Activated CD8-positive, alpha-beta memory T cell treated with anti-CD3 and anti-CD28 coated beads, Interleukin-2, amount 10 ng/mL, durations not matched to agents 7 days and 5 days (primary cell): ENCODE data around the gene ZC3H7A. TPM values are rescaled to one million over a fixed set of nuclear protein-coding genes. Genes with fewer than 3 reads are reported as not detected.
"Not testable (repeated sequence)": the region's sequence is repeated elsewhere in the genome, so short reads cannot be mapped to it uniquely, and the experiment has no call there.

ENCODE experiments used
- ATAC-seq: fragments of 150-1000 bp; cut with Tn5 transposase; one replicate; pipeline ENCODE4 v1.10.0; 2021; ENCODE audit warnings: moderate library complexity
- CTCF ChIA-PET: fragments of 350-600 bp; sonication (Branson Sonifier 250); formaldehyde crosslinking; loops from one replicate; lab custom pipeline; 2021; ENCODE audit warnings: antibody characterized with exemption; lab: Charles Lee
- DNase-seq: peaks from one replicate; pipeline ENCODE4 v3.0.0-alpha.2; 2020
- H3K27ac Mint-ChIP-seq: one replicate; pipeline ENCODE4 v1.8.0; 2021; ENCODE audit warnings: mild to moderate bottlenecking, mixed read lengths
- H3K27me3 Mint-ChIP-seq: one replicate; pipeline ENCODE4 v1.8.0; 2021; ENCODE audit warnings: mixed read lengths
- H3K36me3 Mint-ChIP-seq: one replicate; pipeline ENCODE4 v1.8.0; 2021; ENCODE audit warnings: mild to moderate bottlenecking, mixed read lengths
- H3K4me1 Mint-ChIP-seq: one replicate; pipeline ENCODE4 v1.8.0; 2021; ENCODE audit warnings: mixed read lengths
- H3K4me3 Mint-ChIP-seq: one replicate; pipeline ENCODE4 v1.8.0; 2021; ENCODE audit warnings: mild to moderate bottlenecking, moderate library complexity, mixed read lengths
- H3K9me3 Mint-ChIP-seq: one replicate; pipeline ENCODE4 v1.8.0; 2022; ENCODE audit warnings: low read depth, mixed read lengths
- total RNA-seq, 2 experiments: library from RNA; stranded (reverse); gene quantifications; one replicate each; pipeline ENCODE4 v1.2.3, GENCODE V29; 2021

ZC3H7A gene, protein sequence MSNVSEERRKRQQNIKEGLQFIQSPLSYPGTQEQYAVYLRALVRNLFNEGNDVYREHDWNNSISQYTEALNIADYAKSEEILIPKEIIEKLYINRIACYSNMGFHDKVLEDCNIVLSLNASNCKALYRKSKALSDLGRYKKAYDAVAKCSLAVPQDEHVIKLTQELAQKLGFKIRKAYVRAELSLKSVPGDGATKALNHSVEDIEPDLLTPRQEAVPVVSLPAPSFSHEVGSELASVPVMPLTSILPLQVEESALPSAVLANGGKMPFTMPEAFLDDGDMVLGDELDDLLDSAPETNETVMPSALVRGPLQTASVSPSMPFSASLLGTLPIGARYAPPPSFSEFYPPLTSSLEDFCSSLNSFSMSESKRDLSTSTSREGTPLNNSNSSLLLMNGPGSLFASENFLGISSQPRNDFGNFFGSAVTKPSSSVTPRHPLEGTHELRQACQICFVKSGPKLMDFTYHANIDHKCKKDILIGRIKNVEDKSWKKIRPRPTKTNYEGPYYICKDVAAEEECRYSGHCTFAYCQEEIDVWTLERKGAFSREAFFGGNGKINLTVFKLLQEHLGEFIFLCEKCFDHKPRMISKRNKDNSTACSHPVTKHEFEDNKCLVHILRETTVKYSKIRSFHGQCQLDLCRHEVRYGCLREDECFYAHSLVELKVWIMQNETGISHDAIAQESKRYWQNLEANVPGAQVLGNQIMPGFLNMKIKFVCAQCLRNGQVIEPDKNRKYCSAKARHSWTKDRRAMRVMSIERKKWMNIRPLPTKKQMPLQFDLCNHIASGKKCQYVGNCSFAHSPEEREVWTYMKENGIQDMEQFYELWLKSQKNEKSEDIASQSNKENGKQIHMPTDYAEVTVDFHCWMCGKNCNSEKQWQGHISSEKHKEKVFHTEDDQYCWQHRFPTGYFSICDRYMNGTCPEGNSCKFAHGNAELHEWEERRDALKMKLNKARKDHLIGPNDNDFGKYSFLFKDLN
- total RNA-seq: 10 to 100 TPM; 70.7 to 85.9 TPM

DNA sequence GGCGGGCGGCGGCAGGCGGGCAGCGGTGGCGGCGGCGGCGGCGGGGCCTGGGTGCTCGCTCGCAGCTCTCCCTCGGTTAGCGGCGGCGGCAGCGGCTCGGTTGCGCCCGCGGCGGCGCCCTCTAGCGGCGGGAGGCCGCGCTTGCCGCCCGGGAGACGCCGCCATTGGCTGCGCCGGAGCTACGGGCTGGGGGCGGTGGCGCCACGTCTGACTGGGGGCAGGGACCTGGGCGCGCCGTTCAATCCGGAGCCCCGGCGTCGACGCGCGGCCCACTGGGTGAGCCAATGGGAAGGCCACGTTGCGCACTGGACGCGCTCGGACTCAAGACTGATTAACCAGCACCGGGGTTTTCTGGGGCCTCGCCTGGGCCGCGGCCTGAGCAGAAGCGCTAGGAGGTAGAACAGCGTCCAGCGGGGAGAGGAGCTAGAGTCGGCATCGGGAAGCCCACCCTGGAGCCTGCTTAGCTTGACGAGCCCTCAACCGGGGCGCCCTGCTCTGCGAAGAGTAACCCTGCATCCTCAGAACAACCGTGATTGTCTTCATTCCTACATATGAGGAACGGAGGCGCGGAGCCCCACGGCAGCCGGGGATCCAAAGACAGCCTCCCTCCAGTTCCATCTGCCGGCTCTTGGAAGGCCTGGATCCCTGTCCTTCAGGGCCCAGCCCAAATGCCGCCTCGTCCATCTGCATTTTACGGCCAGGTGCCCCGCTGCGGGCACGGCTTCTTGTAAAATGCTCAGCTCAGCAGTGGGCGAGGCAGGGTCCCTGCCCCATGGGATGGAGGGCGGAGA is at the start of gene ZC3H7A:
Gene ZC3H7A (minus strand): TSS at position 93 of the 791 bp plus-strand sequence. CDS start 14,904 bp downstream, outside the sequence.
- H3K27me3 Mint-ChIP-seq: no peaks in the 10 kb centered on the region
- CTCF ChIA-PET: interaction anchor here (0.5 to 4.0 kb wide), 33 partner anchors 10 to 920 kb away, joined by 3 to 58 read pairs (median 3); partner anchors contain the start of genes CIITA, GSPT1, RSL1D1 and SOCS1

DNA sequence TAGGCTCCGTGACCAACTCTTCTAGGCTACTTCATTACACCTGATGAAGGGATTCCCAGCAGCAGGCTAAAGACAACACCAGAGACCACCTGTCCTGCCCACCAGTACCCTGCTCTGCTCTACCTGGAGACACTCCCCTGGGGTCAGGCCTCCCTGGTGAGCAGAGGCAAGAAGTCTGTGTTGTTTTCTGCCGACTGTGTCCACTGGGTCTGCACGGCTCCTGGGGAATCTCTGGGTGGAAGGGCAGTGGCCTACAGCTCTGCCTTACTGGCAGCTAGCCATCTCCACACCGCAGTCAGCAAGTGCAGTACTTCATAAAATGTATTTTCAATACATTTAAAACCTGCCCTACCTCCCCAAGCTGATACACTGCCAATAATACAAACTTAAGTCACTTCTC is 47.4 kb upstream of the ZC3H7A start:
- peaks cover 57% of the 10 kb centered on the region for H3K36me3 Mint-ChIP-seq
- no peaks in the 10 kb centered on the region for H3K27me3 Mint-ChIP-seq
- CTCF ChIA-PET: interaction anchor here (1.9 kb wide), 1 partner anchor 10 kb away, joined by 4 read pairs; no protein-coding TSS in a partner anchor
- DNase-seq (no peak), ATAC-seq (no peak)
- peaks cover 18% of the 10 kb centered on the region for H3K4me1 Mint-ChIP-seq
- H3K9me3 Mint-ChIP-seq: no peaks in the 10 kb centered on the region
- H3K27ac Mint-ChIP-seq: no peak overlapping the region
- H3K4me3 Mint-ChIP-seq: no peak overlapping the region

More for the DNA sequence above, at the start of gene ZC3H7A:
- ATAC-seq (peak; percentile 99), DNase-seq (peak; percentile 96)
- Mint-ChIP-seq H3K4me3 (peak within 1 kb of the TSS; percentile 92), H3K4me1 (peaks cover 63% of the 10 kb centered on the region), H3K36me3 (peaks cover 21% of the 10 kb centered on the region), H3K9me3 (no peaks in the 10 kb centered on the region), H3K27ac (peak within 1 kb of the TSS; percentile 97)

DNA sequence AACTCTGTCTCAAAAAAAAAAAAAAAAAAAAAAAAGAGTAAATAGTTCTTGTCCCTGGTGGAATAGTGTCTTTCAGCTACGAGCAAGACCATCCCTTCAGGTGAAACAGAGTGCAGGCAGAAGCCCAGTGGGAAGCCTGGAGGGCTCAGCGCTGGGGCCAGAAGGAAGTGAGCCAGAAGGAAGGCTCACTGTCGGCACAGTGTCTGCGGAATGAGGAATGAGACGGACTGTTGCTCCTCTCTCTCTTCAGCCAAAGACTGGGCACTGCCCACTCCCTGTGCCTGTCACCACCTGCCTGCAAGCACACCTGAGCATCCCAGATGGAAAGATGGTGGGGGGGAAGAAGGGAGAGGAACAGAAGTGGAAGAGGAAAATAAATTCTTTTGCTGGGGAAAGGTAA is 46.8 kb upstream of the ZC3H7A start:
- CTCF ChIA-PET: interaction anchor here (1.9 kb wide), 1 partner anchor 9 kb away, joined by 4 read pairs; no protein-coding TSS in a partner anchor
- Mint-ChIP-seq H3K9me3 (no peaks in the 10 kb centered on the region), H3K4me3 (no peak overlapping the region), H3K27me3 (no peaks in the 10 kb centered on the region), H3K4me1 (peaks cover 13% of the 10 kb centered on the region), H3K27ac (no peak overlapping the region), H3K36me3 (peaks cover 53% of the 10 kb centered on the region)
- ATAC-seq (no peak), DNase-seq (no peak)

DNA sequence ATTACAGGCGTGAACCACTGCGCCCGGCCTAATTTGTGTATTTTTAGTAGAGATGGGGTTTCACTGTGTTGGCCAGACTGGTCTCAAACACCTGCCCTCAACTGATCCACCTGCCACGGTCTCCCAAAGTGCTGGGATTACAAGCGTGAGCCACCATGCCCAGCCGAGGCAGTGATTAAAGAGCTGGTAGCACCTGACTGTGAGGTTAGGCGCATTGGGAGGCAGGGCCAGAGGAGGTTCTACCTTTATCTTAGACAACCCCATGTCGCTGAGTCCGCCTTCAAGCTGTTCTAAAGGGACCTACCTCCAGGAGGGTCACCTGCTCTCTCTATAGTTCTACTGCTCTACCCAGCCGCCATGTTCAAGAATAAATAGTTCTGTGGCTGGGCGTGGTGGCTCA is 46.1 kb upstream of the ZC3H7A start:
- Mint-ChIP-seq H3K9me3 (no peaks in the 10 kb centered on the region), H3K27ac (no peak overlapping the region), H3K36me3 (peaks cover 49% of the 10 kb centered on the region), H3K4me1 (peaks cover 8% of the 10 kb centered on the region), H3K27me3 (no peaks in the 10 kb centered on the region), H3K4me3 (no peak overlapping the region)
- DNase-seq (no peak), ATAC-seq (no peak)
- CTCF ChIA-PET: interaction anchor here (1.9 kb wide), 1 partner anchor 9 kb away, joined by 4 read pairs; no protein-coding TSS in a partner anchor

DNA sequence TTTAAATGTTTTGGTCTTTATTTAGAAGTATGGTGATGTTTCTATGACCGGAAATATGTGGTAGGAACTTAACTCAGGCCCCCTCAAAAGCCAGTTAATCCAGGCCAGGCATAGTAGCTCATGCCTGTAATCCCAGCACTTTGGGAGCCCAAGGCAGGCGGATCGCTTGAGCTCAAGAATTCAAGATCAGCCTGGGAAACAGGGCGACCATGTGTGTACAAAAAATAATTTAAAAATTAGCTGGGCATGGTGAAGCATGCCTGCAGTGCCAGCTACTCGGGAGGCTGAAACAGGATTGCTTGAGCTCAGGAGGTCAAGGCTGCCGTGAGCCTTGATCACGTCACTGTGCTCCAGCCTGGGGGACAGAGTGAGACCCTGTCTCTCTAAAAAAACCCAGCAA is 44.0 kb upstream of the ZC3H7A start:
- Mint-ChIP-seq H3K27me3 (no peaks in the 10 kb centered on the region), H3K36me3 (peaks cover 51% of the 10 kb centered on the region), H3K4me3 (no peak overlapping the region), H3K4me1 (peaks cover 3% of the 10 kb centered on the region), H3K9me3 (no peaks in the 10 kb centered on the region), H3K27ac (no peak overlapping the region)
- ATAC-seq (no peak), DNase-seq (no peak)
- CTCF ChIA-PET: interaction anchor here (1.1 kb wide), 1 partner anchor 227 kb away, joined by 3 read pairs; no protein-coding TSS in a partner anchor

DNA sequence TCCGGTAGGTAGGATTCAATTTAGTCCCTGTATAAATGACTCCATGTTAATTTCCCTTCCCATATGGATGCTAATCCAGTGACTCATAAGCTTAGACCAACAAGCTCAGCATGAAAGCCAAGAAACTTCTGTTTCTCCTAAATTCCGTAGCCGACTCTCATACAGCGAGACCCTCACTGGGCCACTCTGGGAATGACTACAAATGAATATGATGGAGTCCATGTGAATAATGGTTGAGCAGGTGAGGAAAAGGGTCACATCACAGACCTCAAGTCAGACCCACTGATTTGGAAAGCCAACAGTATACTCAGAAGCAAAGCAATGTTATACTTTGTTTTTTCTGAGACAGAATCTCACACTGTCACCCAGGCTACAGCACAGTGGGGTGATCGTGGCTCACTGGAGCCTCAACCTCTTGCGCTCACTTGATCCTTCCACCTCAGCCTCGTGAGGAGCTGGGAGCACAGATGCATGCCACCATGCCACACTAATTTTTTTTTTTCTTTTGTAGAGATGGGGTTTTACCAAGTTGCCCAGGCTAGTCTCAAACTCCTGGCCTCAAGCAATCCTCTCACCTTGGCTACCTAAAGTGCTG is 39.7 kb upstream of the ZC3H7A start:
- Mint-ChIP-seq H3K36me3 (peaks cover 35% of the 10 kb centered on the region), H3K4me3 (no peak overlapping the region), H3K27me3 (no peaks in the 10 kb centered on the region), H3K9me3 (no peaks in the 10 kb centered on the region), H3K27ac (no peak overlapping the region), H3K4me1 (no peaks in the 10 kb centered on the region)
- CTCF ChIA-PET: no interaction called here
- DNase-seq: no peak
- no peak for ATAC-seq

DNA sequence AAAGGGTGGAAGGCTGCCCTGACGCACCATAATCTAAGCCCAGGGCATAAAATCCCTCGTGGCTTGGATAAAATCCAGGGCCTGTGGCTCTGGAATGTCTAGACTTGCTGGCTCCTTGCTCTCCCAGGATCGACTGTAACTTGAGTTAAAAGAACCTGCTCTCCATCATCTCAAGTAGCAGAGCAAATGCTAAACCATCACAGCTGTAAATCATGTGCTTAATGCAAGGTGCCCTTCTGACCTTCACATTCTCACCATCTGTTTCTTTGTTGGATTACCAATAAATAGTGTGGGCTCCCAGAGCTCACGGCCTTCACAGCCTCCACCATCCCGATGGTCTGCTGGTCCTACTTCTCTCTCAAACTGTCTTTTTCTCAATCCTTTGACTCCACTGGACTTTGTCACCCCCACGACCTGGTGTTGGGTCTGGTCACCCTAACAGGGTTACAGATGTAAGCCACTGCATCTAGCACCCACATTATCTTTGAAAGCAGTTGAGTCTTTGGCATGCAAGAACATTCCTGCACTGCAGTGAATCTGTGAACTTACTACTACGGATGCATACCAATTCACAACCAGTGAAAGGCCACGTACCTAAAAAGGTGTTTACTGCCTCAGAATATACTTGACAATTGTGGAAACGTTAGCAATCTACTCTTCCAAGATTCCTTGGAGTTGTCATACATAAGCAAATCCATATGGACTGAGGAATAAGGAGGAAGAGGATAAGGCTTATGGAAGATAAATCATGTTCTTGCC is 39.0 kb upstream of the ZC3H7A start:
- DNase-seq: no peak
- Mint-ChIP-seq H3K9me3 (no peaks in the 10 kb centered on the region), H3K4me1 (no peaks in the 10 kb centered on the region), H3K4me3 (no peak overlapping the region), H3K27ac (no peak overlapping the region), H3K27me3 (no peaks in the 10 kb centered on the region), H3K36me3 (peaks cover 30% of the 10 kb centered on the region)
- CTCF ChIA-PET: interaction anchor here (0.6 to 1.0 kb wide), 2 partner anchors 26 to 38 kb away, joined by 3 read pairs; no protein-coding TSS in a partner anchor
- ATAC-seq: no peak

DNA sequence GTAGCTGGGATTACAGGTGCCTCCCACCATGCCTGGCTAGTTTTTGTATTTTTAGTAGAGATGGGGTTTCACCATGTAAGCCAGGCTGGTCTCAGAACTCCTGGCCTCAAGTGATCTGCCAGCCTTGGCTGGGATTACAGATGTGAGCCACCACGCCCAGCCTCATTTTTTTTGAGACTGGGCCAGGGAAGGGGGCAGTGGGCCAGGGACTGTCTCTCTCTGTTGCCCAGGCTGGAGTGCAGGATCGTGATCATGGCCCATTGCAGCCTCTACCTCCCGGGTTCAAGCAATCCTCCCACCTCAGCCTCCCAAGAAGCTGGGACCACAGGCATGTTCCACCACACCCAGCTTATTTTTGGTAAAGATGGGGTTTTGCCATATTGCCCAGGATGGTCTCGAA is 38.3 kb upstream of the ZC3H7A start:
- Mint-ChIP-seq H3K4me1 (no peaks in the 10 kb centered on the region), H3K36me3 (peaks cover 27% of the 10 kb centered on the region), H3K27me3 (no peaks in the 10 kb centered on the region), H3K9me3 (no peaks in the 10 kb centered on the region), H3K4me3 (no peak overlapping the region), H3K27ac (no peak overlapping the region)
- ATAC-seq (no peak), DNase-seq (no peak)
- CTCF ChIA-PET: interaction anchor here (0.6 to 1.2 kb wide), 3 partner anchors 9 to 38 kb away, joined by 3 to 4 read pairs (median 3); no protein-coding TSS in a partner anchor

DNA sequence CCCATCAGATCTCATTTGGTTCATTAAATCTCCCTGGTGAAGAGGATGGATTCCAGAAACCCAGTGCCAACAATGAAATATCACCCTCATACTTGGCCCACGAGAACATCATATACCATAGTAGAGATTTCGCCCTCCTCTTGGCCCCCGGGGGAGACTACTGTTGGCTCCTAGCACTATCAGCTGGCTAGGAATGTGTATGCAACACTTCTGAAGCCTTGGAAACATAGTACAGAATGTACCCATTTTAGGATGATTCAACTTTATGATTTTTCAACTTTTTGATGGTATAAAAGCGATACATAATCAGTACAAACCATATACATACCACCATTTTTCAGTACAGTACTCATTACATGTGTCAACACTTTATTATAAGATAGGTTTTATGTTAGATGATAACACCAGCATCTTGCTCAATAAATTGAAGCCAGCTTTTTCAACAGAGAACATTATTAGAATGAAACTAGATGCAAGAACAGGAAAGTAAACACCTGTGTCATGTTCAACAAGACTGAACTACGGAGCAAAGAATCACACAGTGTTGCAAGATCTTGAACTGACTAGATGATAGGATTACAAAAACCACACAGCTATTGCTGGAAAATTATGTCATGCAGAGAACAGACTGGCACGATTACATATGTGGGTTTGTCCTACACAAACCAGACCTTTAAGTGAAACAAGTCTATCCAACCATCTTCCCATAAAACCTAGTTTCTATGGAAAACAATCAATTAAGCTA is 37.1 kb upstream of the ZC3H7A start:
- no peaks in the 10 kb centered on the region for H3K9me3 Mint-ChIP-seq
- DNase-seq (no peak), ATAC-seq (no peak)
- H3K27me3 Mint-ChIP-seq: no peaks in the 10 kb centered on the region
- no peak overlapping the region for H3K4me3 Mint-ChIP-seq
- no peak overlapping the region for H3K27ac Mint-ChIP-seq
- no peaks in the 10 kb centered on the region for H3K4me1 Mint-ChIP-seq
- peaks cover 18% of the 10 kb centered on the region for H3K36me3 Mint-ChIP-seq
- CTCF ChIA-PET: interaction anchor here (0.8 to 1.2 kb wide), 2 partner anchors 10 kb away, joined by 3 to 4 read pairs; no protein-coding TSS in a partner anchor

DNA sequence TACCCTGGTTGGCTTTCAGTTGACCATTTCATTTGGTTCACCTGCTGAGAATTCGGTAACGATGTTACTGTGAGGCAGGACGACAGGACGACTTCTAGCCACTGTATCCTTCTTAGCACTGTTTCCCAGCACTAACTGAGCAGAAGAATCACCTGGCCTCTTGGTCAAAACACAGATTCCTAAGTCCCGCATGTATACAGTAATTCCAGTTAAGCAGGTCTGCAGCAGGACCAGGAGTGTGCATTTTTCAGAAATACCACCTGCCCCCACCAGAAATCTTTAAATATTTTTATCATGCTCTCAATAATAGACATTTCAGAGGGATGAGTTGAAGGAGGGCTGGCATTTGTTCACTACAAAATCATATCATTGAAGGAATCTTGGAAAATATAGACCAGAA is 31.6 kb upstream of the ZC3H7A start:
- H3K27me3 Mint-ChIP-seq: peaks cover 3% of the 10 kb centered on the region
- H3K4me3 Mint-ChIP-seq: no peak overlapping the region
- CTCF ChIA-PET: no interaction called here
- no peaks in the 10 kb centered on the region for H3K9me3 Mint-ChIP-seq
- no peak overlapping the region for H3K27ac Mint-ChIP-seq
- DNase-seq: no peak
- no peaks in the 10 kb centered on the region for H3K4me1 Mint-ChIP-seq
- no peak for ATAC-seq
- no peaks in the 10 kb centered on the region for H3K36me3 Mint-ChIP-seq

DNA sequence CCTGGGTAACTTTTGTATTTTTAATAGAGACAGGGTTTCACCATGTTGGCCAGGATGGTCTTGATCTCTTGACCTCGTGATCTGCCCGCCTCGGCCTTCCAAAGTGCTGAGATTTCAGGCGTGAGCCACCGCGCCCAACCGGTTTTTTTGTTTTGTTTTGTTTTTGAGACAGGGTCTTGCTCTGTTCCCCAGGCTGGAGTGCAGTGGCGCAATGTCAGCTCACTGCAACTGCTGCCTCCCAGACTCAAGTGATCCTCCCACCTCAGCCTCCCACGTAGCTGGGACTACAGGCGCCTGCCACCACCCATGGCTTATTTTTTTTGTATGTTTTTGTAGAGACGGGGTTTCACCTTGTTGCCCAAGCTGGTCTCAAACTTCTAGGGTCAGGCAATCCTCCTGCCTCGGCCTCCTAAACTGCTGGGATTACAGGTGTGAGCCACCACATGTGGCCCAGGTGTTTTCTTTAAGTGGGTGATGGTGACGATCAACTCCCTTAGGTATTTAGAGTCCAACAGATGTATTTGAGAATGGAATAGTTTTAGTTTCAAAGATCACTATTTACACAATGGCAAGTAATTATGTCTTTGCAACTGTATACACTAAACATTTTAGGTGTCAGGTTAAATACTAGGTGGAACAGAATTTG is 28.6 kb upstream of the ZC3H7A start:
- H3K27me3 Mint-ChIP-seq, DNase-seq, ATAC-seq, H3K36me3 Mint-ChIP-seq, H3K4me1 Mint-ChIP-seq, H3K27ac Mint-ChIP-seq, CTCF ChIA-PET, H3K9me3 Mint-ChIP-seq, H3K4me3 Mint-ChIP-seq: not testable (repeated sequence)
